ENCODE measurements around the gene PHOSPHO1.

Gene PHOSPHO1

DNA sequence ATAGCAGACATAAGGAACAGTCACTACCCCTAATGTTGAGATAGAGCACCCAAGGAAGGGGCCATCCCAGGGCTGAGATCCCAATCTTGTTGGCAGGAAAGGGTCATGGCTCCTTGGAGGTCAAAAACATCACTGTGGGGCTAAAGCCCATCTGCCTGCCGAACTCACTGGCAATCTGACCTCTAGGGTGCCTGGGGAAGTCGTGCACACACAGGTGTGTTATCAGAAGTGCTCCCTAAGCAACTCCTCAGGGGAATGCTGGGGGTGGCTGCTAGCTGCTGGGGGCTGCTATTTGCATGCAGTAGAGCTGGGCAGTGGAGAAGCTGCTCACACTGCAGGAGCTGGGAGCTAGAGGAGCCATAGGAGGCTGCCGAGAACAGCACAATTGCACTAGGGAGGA, 47.5 kb upstream of the PHOSPHO1 start (continued):
- TF ChIP-seq ZNF518A (tag by site-specific recombination; conservative IDR thresholded peaks at IDR 0.05; ENCODE audit: low read depth) (no peak), ZNF175 (tag by site-specific recombination; IDR thresholded peaks at IDR 0.05) (no peak), ZNF785 (tag by site-specific recombination; IDR thresholded peaks at IDR 0.05) (no peak), ZSCAN5A (tag by site-specific recombination; IDR thresholded peaks at IDR 0.05) (no peak), ZNF596 (tag by site-specific recombination; IDR thresholded peaks at IDR 0.05) (no peak), ZNF426 (tag by site-specific recombination; IDR thresholded peaks at IDR 0.05) (no peak), ZNF701 (tag by site-specific recombination; IDR thresholded peaks at IDR 0.05) (no peak), ZNF707 (tag by site-specific recombination; IDR thresholded peaks at IDR 0.05) (no peak), ZNF600 (tag by site-specific recombination; IDR thresholded peaks at IDR 0.05) (no peak), ZNF140 (tag by site-specific recombination; IDR thresholded peaks at IDR 0.05) (no peak), ZNF16 (tag by site-specific recombination; IDR thresholded peaks at IDR 0.05; ENCODE audit: low read depth) (no peak)
- TF ChIP-seq, protein P1, sequence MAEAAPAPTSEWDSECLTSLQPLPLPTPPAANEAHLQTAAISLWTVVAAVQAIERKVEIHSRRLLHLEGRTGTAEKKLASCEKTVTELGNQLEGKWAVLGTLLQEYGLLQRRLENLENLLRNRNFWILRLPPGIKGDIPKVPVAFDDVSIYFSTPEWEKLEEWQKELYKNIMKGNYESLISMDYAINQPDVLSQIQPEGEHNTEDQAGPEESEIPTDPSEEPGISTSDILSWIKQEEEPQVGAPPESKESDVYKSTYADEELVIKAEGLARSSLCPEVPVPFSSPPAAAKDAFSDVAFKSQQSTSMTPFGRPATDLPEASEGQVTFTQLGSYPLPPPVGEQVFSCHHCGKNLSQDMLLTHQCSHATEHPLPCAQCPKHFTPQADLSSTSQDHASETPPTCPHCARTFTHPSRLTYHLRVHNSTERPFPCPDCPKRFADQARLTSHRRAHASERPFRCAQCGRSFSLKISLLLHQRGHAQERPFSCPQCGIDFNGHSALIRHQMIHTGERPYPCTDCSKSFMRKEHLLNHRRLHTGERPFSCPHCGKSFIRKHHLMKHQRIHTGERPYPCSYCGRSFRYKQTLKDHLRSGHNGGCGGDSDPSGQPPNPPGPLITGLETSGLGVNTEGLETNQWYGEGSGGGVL (tag by site-specific recombination; IDR thresholded peaks at IDR 0.05) = no peak

GRCh38 chr17:49277638-49278037, 47.1 kb upstream of the PHOSPHO1 start:
- ChIA-PET CTCF (interaction anchor here (0.5 to 2.7 kb wide), 3 partner anchors 9 to 13 kb away, joined by 3 to 10 read pairs (median 5); no protein-coding TSS in a partner anchor), POLR2A (no interaction called here)
- Histone ChIP-seq H3K4me1 (ENCODE audit: control insufficient read depth, insufficient read depth, low read length) (no peaks in the 10 kb centered on the region), H3K27ac (ENCODE audit: extremely low read depth, low read depth, low read length) (no peak overlapping the region), H3K9me3 (ENCODE audit: control insufficient read depth, insufficient read depth, low read depth, low read length) (no peaks in the 10 kb centered on the region; the same call in 1 of the 2 replicates), H3K36me3 (ENCODE audit: control insufficient read depth in 2 of 2, insufficient read depth in 1 of 2, low read length in 2 of 2) (no peaks in the 10 kb centered on the region), H3K4me3 (ENCODE audit: low read depth, low read length) (no peak overlapping the region)
- TF ChIP-seq ZBTB7A (tag by site-specific recombination; IDR thresholded peaks at IDR 0.05; ENCODE audit: low read depth) (no peak), BCL11B (tag by site-specific recombination; IDR thresholded peaks at IDR 0.05; ENCODE audit: low read depth) (no peak), ZNF426 (tag by site-specific recombination; IDR thresholded peaks at IDR 0.05) (no peak), ZNF292 (tag by site-specific recombination; IDR thresholded peaks at IDR 0.05; ENCODE audit: borderline replicate concordance, low read depth) (no peak), MEIS1 (CRISPR knock-in tag; IDR thresholded peaks at IDR 0.05; ENCODE audit: borderline replicate concordance) (no peak), ZNF776 (tag by site-specific recombination; IDR thresholded peaks at IDR 0.05; ENCODE audit: borderline replicate concordance) (no peak), ZSCAN4 (tag by site-specific recombination; IDR thresholded peaks at IDR 0.05) (no peak), ZNF146 (tag by site-specific recombination; IDR thresholded peaks at IDR 0.05) (no peak), ZBTB26 (tag by site-specific recombination; optimal IDR thresholded peaks at IDR 0.05) (no peak), ZNF324 (tag by site-specific recombination; IDR thresholded peaks at IDR 0.05) (no peak), ZFP41 (tag by site-specific recombination; IDR thresholded peaks at IDR 0.05; ENCODE audit: borderline replicate concordance) (no peak)
- TF ChIP-seq, protein P2, sequence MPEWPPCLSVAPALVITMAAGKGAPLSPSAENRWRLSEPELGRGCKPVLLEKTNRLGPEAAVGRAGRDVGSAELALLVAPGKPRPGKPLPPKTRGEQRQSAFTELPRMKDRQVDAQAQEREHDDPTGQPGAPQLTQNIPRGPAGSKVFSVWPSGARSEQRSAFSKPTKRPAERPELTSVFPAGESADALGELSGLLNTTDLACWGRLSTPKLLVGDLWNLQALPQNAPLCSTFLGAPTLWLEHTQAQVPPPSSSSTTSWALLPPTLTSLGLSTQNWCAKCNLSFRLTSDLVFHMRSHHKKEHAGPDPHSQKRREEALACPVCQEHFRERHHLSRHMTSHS (tag by site-specific recombination; IDR thresholded peaks at IDR 0.05) = no peak
- TF ChIP-seq, protein P3, sequence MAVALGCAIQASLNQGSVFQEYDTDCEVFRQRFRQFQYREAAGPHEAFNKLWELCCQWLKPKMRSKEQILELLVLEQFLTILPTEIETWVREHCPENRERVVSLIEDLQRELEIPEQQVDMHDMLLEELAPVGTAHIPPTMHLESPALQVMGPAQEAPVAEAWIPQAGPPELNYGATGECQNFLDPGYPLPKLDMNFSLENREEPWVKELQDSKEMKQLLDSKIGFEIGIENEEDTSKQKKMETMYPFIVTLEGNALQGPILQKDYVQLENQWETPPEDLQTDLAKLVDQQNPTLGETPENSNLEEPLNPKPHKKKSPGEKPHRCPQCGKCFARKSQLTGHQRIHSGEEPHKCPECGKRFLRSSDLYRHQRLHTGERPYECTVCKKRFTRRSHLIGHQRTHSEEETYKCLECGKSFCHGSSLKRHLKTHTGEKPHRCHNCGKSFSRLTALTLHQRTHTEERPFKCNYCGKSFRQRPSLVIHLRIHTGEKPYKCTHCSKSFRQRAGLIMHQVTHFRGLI (tag by site-specific recombination; IDR thresholded peaks at IDR 0.05) = no peak

All from HEK293 (cell line).